Endodermal cell (in vitro differentiated cells): ENCODE measurements around the gene WDR35. TPM values are rescaled to one million over a fixed set of nuclear protein-coding genes. Genes with fewer than 3 reads are reported as not detected.

Source experiments
- DNase-seq: peaks from one replicate; pipeline ENCODE4 v3.0.0-alpha.2; 2017
- H3K27ac ChIP-seq: 2 replicates; pipeline ENCODE4 v1.5.1; 2013; ENCODE audit warnings: mild to moderate bottlenecking, low read depth, low read length, moderate library complexity
- H3K27me3 ChIP-seq: 2 replicates; pipeline ENCODE4 v1.6.1; 2013; ENCODE audit warnings: mild to moderate bottlenecking, low read length, moderate library complexity; ENCODE audit not compliant: insufficient read depth, control insufficient read depth, poor library complexity, severe bottlenecking
- H3K36me3 ChIP-seq: 2 replicates; pipeline ENCODE4 v1.7.0; 2013; ENCODE audit warnings: mild to moderate bottlenecking, low read length, moderate library complexity; ENCODE audit not compliant: control insufficient read depth, insufficient read depth
- H3K4me1 ChIP-seq: one replicate; pipeline ENCODE4 v1.7.0; 2013; ENCODE audit warnings: low read length; ENCODE audit not compliant: control insufficient read depth, insufficient read depth
- H3K4me3 ChIP-seq: 2 replicates; pipeline ENCODE4 v1.5.1; 2013; ENCODE audit warnings: mild to moderate bottlenecking, low read length, moderate library complexity
- H3K9ac ChIP-seq: 2 replicates; pipeline ENCODE4 v1.6.1; 2013; ENCODE audit warnings: mild to moderate bottlenecking, low read length, moderate library complexity; ENCODE audit not compliant: poor library complexity, severe bottlenecking; ENCODE audit errors: extremely low read depth
- H3K9me3 ChIP-seq: 2 replicates; pipeline ENCODE4 v1.6.1; 2013; ENCODE audit warnings: mild to moderate bottlenecking, low read length, moderate library complexity; ENCODE audit not compliant: control insufficient read depth
- H3K27ac Mint-ChIP-seq: 2 replicates; pipeline ENCODE4 v1.8.0; 2020; ENCODE audit warnings: mixed read lengths
- H3K27me3 Mint-ChIP-seq: 2 replicates; pipeline ENCODE4 v1.8.0; 2021; ENCODE audit warnings: mild to moderate bottlenecking, mixed read lengths; ENCODE audit not compliant: insufficient read depth
- H3K36me3 Mint-ChIP-seq: 2 replicates; pipeline ENCODE4 v1.8.0; 2020; ENCODE audit warnings: low read depth, mixed read lengths
- H3K4me1 Mint-ChIP-seq: 2 replicates; pipeline ENCODE4 v1.8.0; 2020; ENCODE audit warnings: mixed read lengths
- H3K4me3 Mint-ChIP-seq: 2 replicates; pipeline ENCODE4 v1.8.0; 2020; ENCODE audit warnings: mild to moderate bottlenecking, moderate library complexity, mixed read lengths
- H3K9me3 Mint-ChIP-seq: 2 replicates; pipeline ENCODE4 v1.8.0; 2020; ENCODE audit warnings: mild to moderate bottlenecking, mixed read lengths
- CTCF ChIP-seq: fragments of 200-600 bp; sonication (generic); conservative IDR thresholded peaks from 2 replicates; pipeline ENCODE4 v1.5.0; 2021; ENCODE audit warnings: antibody characterized with exemption, mild to moderate bottlenecking
- WGBS, 2 experiments: methylation state at CpG; one replicate each; pipeline versions ENCODE4 v1.1.5 to v1.1.7; 2013; ENCODE audit warnings: missing lambda C conversion rate in 2 of 2, mixed read lengths in 1 of 2; ENCODE audit not compliant: insufficient coverage in 1 of 2, insufficient read length in 1 of 2; 5-methylcytosine and 5-hydroxymethylcytosine counted together
- total RNA-seq, 2 donors: library from RNA; stranded (reverse); fragmentation: NEBNext Ultra II Directional in 1 of 2; extraction: Animal tissue kit (Norgen Biotek cat#: 25700) in 1 of 2; gene quantifications; 2 replicates in 1 of 2; 3 replicates in 1 of 2; pipeline ENCODE4 v1.2.1, GENCODE V29; 2021

WDR35 gene
- total RNA-seq, 2 donors from 2014 or later = 11.3 to 13.5 TPM

GRCh38 chr2:19993731-19994130 is 3.8 kb upstream of the WDR35 start:
- no peaks in the 10 kb centered on the region for H3K9me3 Mint-ChIP-seq
- H3K36me3 ChIP-seq = peaks cover 10% of the 10 kb centered on the region
- no peak for TF ChIP-seq CTCF
- H3K9ac ChIP-seq = no peak overlapping the region
- peaks cover 14% of the 10 kb centered on the region for H3K4me1 Mint-ChIP-seq
- no peak overlapping the region for H3K4me3 ChIP-seq
- H3K27ac Mint-ChIP-seq = no peak overlapping the region
- H3K27ac ChIP-seq = no peak overlapping the region
- no peak for DNase-seq
- H3K27me3 Mint-ChIP-seq = no peaks in the 10 kb centered on the region
- H3K9me3 ChIP-seq = no peaks in the 10 kb centered on the region
- no peaks in the 10 kb centered on the region for H3K4me1 ChIP-seq
- H3K36me3 Mint-ChIP-seq = peaks cover 5% of the 10 kb centered on the region
- no peak overlapping the region for H3K4me3 Mint-ChIP-seq
- no peaks in the 10 kb centered on the region for H3K27me3 ChIP-seq

GRCh38 chr2:19991895-19992294 is 2.0 kb upstream of the WDR35 start:
- H3K4me1 Mint-ChIP-seq = peaks cover 23% of the 10 kb centered on the region
- Histone ChIP-seq H3K9me3 (no peaks in the 10 kb centered on the region), H3K9ac (no peak overlapping the region), H3K4me3 (no peak overlapping the region), H3K27me3 (no peaks in the 10 kb centered on the region), H3K36me3 (peaks cover 5% of the 10 kb centered on the region), H3K27ac (no peak overlapping the region), H3K4me1 (no peaks in the 10 kb centered on the region)
- H3K4me3 Mint-ChIP-seq = no peak overlapping the region
- WGBS, 2 experiments = no CpG with 5 or more reads among the region's 1 CpG
- H3K9me3 Mint-ChIP-seq = no peaks in the 10 kb centered on the region
- DNase-seq = no peak
- H3K36me3 Mint-ChIP-seq = peaks cover 12% of the 10 kb centered on the region
- H3K27ac Mint-ChIP-seq = no peak overlapping the region
- no peaks in the 10 kb centered on the region for H3K27me3 Mint-ChIP-seq
- no peak for TF ChIP-seq CTCF

- H3K4me1 Mint-ChIP-seq = peaks cover 23% of the 10 kb centered on the region
Measured at GRCh38 chr2:19990416-19990728, 467 bp upstream of the WDR35 start.

More at GRCh38 chr2:19990416-19990728, 467 bp upstream of the WDR35 start:
- Histone ChIP-seq H3K9me3 (no peaks in the 10 kb centered on the region), H3K4me1 (no peaks in the 10 kb centered on the region), H3K36me3 (no peaks in the 10 kb centered on the region), H3K4me3 (peak overlapping the region; percentile 91), H3K27me3 (no peaks in the 10 kb centered on the region), H3K9ac (no peak overlapping the region), H3K27ac (no peak overlapping the region)
- no peak for DNase-seq
- H3K9me3 Mint-ChIP-seq = no peaks in the 10 kb centered on the region
- TF ChIP-seq CTCF = no peak
- no peak overlapping the region for H3K27ac Mint-ChIP-seq
- no peaks in the 10 kb centered on the region for H3K27me3 Mint-ChIP-seq
- WGBS, 2 experiments = 23 to 72% methylated on average over 5 to 10 of the region's 10 CpGs
- H3K4me3 Mint-ChIP-seq = peak overlapping the region; percentile 79
- H3K36me3 Mint-ChIP-seq = peaks cover 20% of the 10 kb centered on the region
